Testis (tissue), 3 donors: ENCODE results near the gene SETD1A. TPM values are rescaled to one million over a fixed set of nuclear protein-coding genes. Genes with fewer than 3 reads are reported as not detected.

Experiments used
- DNase-seq: peaks from one replicate; pipeline ENCODE4 v3.0.0-alpha.2; 2019
- H3K27ac ChIP-seq, 2 donors: fragments of 200-600 bp; sonication (generic); one replicate each; pipeline ENCODE4 v1.5.1; 2019
- H3K27me3 ChIP-seq: fragments of 200-600 bp; sonication (generic); one replicate; pipeline ENCODE4 v1.5.1; 2019
- H3K36me3 ChIP-seq: fragments of 200-600 bp; sonication (generic); one replicate; pipeline ENCODE4 v1.5.1; 2017; ENCODE audit warnings: low read depth; ENCODE audit errors: missing control alignments
- H3K4me1 ChIP-seq: fragments of 200-600 bp; sonication (generic); one replicate; pipeline ENCODE4 v1.5.1; 2019
- H3K4me3 ChIP-seq, 2 donors: fragments of 200-600 bp; sonication (generic); one replicate each; pipeline ENCODE4 v1.5.1; 2017 to 2019
- H3K9me3 ChIP-seq: fragments of 200-600 bp; sonication (generic); one replicate; pipeline ENCODE4 v1.5.1; 2017
- CTCF ChIP-seq, 3 experiments: fragments of 450-650 bp in 2 of 3; fragments of 200-600 bp in 1 of 3; sonication (generic) in 1 of 3; IDR thresholded peaks; one replicate each; pipeline ENCODE4 v1.5.1; 2016 to 2019; ENCODE audit warnings: antibody characterized with exemption in 3 of 3, mild to moderate bottlenecking in 2 of 3, moderate library complexity in 1 of 3
- POLR2A ChIP-seq: fragments of 450-650 bp; IDR thresholded peaks from one replicate; pipeline ENCODE4 v1.6.1; 2017; ENCODE audit warnings: antibody characterized with exemption, mild to moderate bottlenecking, moderate library complexity
- WGBS, 2 donors: methylation state at CpG; one replicate each; pipeline ENCODE4 v1.1.5; 2018; 5-methylcytosine and 5-hydroxymethylcytosine counted together
- intact Hi-C: fragments of 100-400 bp; cut with DNase I; formaldehyde crosslinking; loops from one replicate; pipeline ENCODE4 v1.15.1; 2023; ENCODE audit warnings: low total_unique reads
- polyA plus RNA-seq: library from polyadenylated mRNA; stranded (reverse); fragments of 350-450 nt; fragmentation: Illumina TruSeq; extraction: RNeasy Lipid Tissue Mini Kit (QIAGEN cat#74804); gene quantifications from one replicate; pipeline ENCODE4 v1.2.3, GENCODE V29; 2014; ENCODE audit warnings: low read depth, low replicate concordance; ENCODE audit not compliant: insufficient read depth
- total RNA-seq, 2 donors: library from RNA; depleted of rRNA; stranded (reverse); fragments of >200 nt; gene quantifications; one replicate each; pipeline ENCODE4 v1.2.3, GENCODE V29; 2016

The SETD1A gene
- total and polyA plus RNA-seq, 3 donors from 2014 or later, result 41.4 to 45.8 (median 45.7) TPM

DNA sequence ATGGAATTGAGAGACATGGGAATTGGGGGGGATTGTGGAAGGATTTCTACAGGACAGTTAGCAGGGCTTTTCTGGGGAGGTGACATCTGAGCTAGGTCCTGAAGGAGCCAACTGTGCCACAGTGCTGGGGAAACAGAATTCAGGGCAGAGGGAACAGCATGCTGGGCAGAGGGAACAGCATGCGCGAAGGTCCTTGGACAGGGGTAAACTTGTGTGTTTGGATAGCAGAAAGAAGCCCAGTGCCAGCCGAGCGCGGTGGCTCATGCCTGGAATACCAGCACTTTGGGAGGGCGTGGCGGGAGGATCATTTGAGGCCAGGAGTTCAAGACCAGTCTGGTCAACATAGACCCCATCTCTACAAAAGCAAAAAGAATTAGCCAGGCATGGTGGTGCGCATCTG, 49.0 kb downstream of the SETD1A start:
- Histone ChIP-seq H3K27me3 (no peaks in the 10 kb centered on the region), H3K9me3 (no peaks in the 10 kb centered on the region), H3K4me3 (no peak overlapping the region), H3K27ac (no peak overlapping the region), H3K4me1 (peaks cover 8% of the 10 kb centered on the region), H3K36me3 (no peaks in the 10 kb centered on the region)
- no peak for DNase-seq
- intact Hi-C loops, result no loop called here
- WGBS, 2 donors, result 88 to 92% methylated on average over 8 of the region's 8 CpGs
- no peak for TF ChIP-seq POLR2A

- Histone ChIP-seq H3K27ac (no peak overlapping the region), H3K4me1 (no peaks in the 10 kb centered on the region), H3K27me3 (no peaks in the 10 kb centered on the region), H3K4me3 (no peak overlapping the region), H3K36me3 (no peaks in the 10 kb centered on the region), H3K9me3 (no peaks in the 10 kb centered on the region)
- WGBS, 2 donors, result 62 to 79% methylated on average over 6 of the region's 6 CpGs
- no peak for DNase-seq
- TF ChIP-seq CTCF (IDR thresholded peaks at IDR 0.05), result no peak
- TF ChIP-seq POLR2A, result no peak
- intact Hi-C loops, result no loop called here
Observed at GRCh38 chr16:31007684-31008083, 50.1 kb downstream of the SETD1A start.

DNA sequence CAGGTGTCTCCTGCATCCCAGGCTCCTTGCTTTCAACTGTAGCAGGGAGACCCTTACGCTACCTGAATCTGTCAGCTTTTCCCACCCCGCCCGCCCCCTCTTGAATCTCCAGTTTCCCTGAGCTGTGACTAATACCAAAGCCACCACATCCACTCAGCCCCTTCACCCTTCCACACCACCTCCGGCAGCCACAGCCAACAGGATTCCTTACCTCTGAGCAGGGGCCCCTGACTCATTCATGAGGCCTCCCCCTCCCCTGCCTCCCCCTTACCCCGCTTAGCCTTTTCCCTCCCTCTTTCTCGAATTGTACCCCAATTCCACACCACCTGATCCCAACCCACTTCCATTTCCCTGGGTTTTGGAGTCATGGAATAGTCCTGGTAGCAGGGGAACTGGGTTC, 50.6 kb downstream of the SETD1A start:
- Histone ChIP-seq H3K27ac (no peak overlapping the region), H3K4me1 (no peaks in the 10 kb centered on the region), H3K27me3 (no peaks in the 10 kb centered on the region), H3K4me3 (no peak overlapping the region), H3K36me3 (no peaks in the 10 kb centered on the region), H3K9me3 (no peaks in the 10 kb centered on the region)
- intact Hi-C loops, result no loop called here
- WGBS, 2 donors, result 85 to 86% methylated on average over 5 to 6 of the region's 6 CpGs
- no peak for DNase-seq
- TF ChIP-seq CTCF (IDR thresholded peaks at IDR 0.05) (no peak), POLR2A (no peak)

- TF ChIP-seq CTCF (IDR thresholded peaks at IDR 0.05) (no peak), POLR2A (no peak)
- Histone ChIP-seq H3K36me3 (no peaks in the 10 kb centered on the region), H3K27ac (no peak overlapping the region), H3K4me1 (no peaks in the 10 kb centered on the region), H3K9me3 (no peaks in the 10 kb centered on the region), H3K4me3 (no peak overlapping the region), H3K27me3 (no peaks in the 10 kb centered on the region)
- WGBS, 2 donors, result 87 to 92% methylated on average over 5 of the region's 5 CpGs
- DNase-seq, result no peak
- intact Hi-C loops, result no loop called here
Observed at GRCh38 chr16:31008551-31008950, 51.0 kb downstream of the SETD1A start.

GRCh38 chr16:31009120-31009519, 51.6 kb downstream of the SETD1A start:
- TF ChIP-seq POLR2A (no peak), CTCF (IDR thresholded peaks at IDR 0.05) (no peak)
- Histone ChIP-seq H3K27ac (no peak overlapping the region), H3K9me3 (no peaks in the 10 kb centered on the region), H3K4me1 (no peaks in the 10 kb centered on the region), H3K36me3 (no peaks in the 10 kb centered on the region), H3K4me3 (no peak overlapping the region), H3K27me3 (no peaks in the 10 kb centered on the region)
- intact Hi-C loops, result no loop called here
- no peak for DNase-seq
- WGBS, 2 donors, result 83 to 86% methylated on average over 7 of the region's 7 CpGs
